ENCODE data around the gene PRMT7.

DNA sequence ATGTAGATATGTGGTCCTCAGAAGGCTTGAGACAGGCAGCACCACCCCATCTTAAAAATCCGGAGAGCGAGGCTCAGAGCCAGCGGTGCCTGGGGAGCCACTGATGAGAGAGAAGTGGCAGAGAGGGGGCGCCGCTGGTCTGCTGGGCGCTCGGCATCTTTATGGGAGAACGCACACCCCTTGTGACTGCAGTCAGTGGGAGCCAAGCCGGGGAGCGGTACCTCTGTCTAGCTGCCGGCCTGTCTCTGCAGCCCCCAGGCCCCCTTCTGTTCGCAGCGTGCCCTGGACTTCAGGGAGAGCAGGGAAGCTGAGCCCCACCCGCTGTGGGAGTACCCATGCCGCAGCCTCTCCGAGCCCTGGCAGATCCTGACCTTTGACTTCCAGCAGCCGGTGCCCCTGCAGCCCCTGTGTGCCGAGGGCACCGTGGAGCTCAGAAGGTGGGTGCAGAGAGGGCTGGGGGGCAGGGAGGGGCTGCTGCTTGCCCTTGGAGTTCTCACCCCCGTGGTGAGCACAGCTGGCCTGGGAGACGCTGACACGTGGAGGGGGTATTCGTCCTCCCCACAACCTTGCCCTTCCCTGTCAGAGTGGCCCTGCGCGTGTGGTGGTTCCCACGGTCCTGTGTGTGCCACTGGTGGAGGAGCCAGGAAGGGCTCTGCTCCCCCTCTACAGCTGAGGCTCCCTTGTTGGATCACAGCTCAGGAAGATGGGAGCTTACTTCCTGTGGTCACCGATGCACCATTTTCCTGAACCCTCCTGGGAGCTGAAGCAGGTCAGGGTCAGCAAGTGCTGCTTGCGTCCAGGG lies 44.8 kb downstream of the PRMT7 start:
- TF ChIP-seq, protein P1, sequence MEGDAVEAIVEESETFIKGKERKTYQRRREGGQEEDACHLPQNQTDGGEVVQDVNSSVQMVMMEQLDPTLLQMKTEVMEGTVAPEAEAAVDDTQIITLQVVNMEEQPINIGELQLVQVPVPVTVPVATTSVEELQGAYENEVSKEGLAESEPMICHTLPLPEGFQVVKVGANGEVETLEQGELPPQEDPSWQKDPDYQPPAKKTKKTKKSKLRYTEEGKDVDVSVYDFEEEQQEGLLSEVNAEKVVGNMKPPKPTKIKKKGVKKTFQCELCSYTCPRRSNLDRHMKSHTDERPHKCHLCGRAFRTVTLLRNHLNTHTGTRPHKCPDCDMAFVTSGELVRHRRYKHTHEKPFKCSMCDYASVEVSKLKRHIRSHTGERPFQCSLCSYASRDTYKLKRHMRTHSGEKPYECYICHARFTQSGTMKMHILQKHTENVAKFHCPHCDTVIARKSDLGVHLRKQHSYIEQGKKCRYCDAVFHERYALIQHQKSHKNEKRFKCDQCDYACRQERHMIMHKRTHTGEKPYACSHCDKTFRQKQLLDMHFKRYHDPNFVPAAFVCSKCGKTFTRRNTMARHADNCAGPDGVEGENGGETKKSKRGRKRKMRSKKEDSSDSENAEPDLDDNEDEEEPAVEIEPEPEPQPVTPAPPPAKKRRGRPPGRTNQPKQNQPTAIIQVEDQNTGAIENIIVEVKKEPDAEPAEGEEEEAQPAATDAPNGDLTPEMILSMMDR (IDR thresholded peaks at IDR 0.05; ENCODE audit: poor library complexity, severe bottlenecking): peak; percentile 32
- TF ChIP-seq EZH2 (IDR thresholded peaks at IDR 0.05; ENCODE audit: borderline replicate concordance, insufficient read depth, low read length, poor library complexity, severe bottlenecking) (no peak), POLR2AphosphoS5 (IDR thresholded peaks at IDR 0.05) (no peak)
